Mucosa of descending colon (tissue), 3 donors: ENCODE results near the gene TFIP11. TPM values are rescaled to one million over a fixed set of nuclear protein-coding genes. Genes with fewer than 3 reads are reported as not detected.

ENCODE experiments used
- ATAC-seq: fragments of 200-7000 bp; cut with Tn5 transposase; one replicate; pipeline ENCODE4 v1.9.1; 2020; ENCODE audit warnings: mild to moderate bottlenecking, moderate library complexity
- DNase-seq, 3 donors: peaks; one replicate each; pipeline ENCODE4 v3.0.0-alpha.2; 2020
- H3K36me3 ChIP-seq: fragments of 200-600 bp; one replicate; pipeline ENCODE4 v1.8.0; 2021; ENCODE audit warnings: low read depth, mild to moderate bottlenecking
- H3K4me1 ChIP-seq: fragments of 200-600 bp; one replicate; pipeline ENCODE4 v1.8.0; 2021; ENCODE audit warnings: low read depth, mild to moderate bottlenecking
- H3K4me3 ChIP-seq: fragments of 200-600 bp; one replicate; pipeline ENCODE4 v1.8.0; 2021; ENCODE audit warnings: mild to moderate bottlenecking
- H3K9me3 ChIP-seq: fragments of 200-600 bp; one replicate; pipeline ENCODE4 v1.8.0; 2021; ENCODE audit warnings: mild to moderate bottlenecking
- intact Hi-C, 2 donors: fragments of 100-400 bp; cut with DNase I in 1 of 2; cut with micrococcal nuclease in 1 of 2; formaldehyde crosslinking; loops; one replicate each; pipeline versions ENCODE4 v1.11.0 to v1.11.1; 2022; cut with DNase I, micrococcal nuclease
- total RNA-seq, 3 donors: library from RNA; stranded (reverse); fragmentation: NEBNext Ultra II Directional in 2 of 3; extraction: Animal tissue kit (Norgen Biotek cat#: 25700) in 2 of 3; gene quantifications; one replicate each; pipeline versions ENCODE4 v1.2.1 to v1.2.4, GENCODE V29; 2021 to 2023
- TF ChIP-seq, protein P1 (sequence below): fragments of 200-600 bp; IDR thresholded peaks from one replicate; pipeline ENCODE4 v1.8.0; 2022; ENCODE audit warnings: antibody characterized with exemption, mild to moderate bottlenecking
- donor health status: DM: no; HTN: no; CAD: no; lungs with moderate emphysema.
- donor health status: DM: no; HTN: no; CAD: no.
- donor health status: DM: no; HTN: yes; CAD: no.

The TFIP11 gene
- total RNA-seq, 3 donors from 2014 or later: 26.2 to 39.1 (median 34.6) TPM

DNA sequence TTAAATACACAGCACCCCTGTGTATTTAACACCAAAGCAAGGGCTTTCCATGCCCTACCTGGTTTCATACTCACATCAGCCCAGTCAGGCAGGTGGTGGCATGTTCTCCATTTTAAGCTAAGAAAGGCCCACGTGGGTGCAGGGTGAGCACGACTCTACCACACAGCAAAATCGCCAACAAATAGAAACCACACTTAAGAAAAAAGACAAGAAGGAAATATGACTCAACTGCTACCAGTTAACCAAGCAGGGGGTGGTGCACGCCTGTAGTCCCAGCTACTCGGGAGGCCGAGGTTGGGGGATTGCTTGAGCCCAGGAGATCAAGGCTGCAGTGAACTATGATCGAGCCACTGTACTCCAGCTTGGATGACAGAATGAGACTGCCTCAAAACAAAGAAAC is 35.2 kb upstream of the TFIP11 start:
- TF ChIP-seq, protein P1, sequence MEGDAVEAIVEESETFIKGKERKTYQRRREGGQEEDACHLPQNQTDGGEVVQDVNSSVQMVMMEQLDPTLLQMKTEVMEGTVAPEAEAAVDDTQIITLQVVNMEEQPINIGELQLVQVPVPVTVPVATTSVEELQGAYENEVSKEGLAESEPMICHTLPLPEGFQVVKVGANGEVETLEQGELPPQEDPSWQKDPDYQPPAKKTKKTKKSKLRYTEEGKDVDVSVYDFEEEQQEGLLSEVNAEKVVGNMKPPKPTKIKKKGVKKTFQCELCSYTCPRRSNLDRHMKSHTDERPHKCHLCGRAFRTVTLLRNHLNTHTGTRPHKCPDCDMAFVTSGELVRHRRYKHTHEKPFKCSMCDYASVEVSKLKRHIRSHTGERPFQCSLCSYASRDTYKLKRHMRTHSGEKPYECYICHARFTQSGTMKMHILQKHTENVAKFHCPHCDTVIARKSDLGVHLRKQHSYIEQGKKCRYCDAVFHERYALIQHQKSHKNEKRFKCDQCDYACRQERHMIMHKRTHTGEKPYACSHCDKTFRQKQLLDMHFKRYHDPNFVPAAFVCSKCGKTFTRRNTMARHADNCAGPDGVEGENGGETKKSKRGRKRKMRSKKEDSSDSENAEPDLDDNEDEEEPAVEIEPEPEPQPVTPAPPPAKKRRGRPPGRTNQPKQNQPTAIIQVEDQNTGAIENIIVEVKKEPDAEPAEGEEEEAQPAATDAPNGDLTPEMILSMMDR: no peak
- intact Hi-C loops: no loop called here
- no peaks in the 10 kb centered on the region for H3K9me3 ChIP-seq
- H3K36me3 ChIP-seq: no peaks in the 10 kb centered on the region
- DNase-seq (no peak), ATAC-seq (no peak)
- no peak overlapping the region for H3K4me3 ChIP-seq
- H3K4me1 ChIP-seq: no peaks in the 10 kb centered on the region

DNA sequence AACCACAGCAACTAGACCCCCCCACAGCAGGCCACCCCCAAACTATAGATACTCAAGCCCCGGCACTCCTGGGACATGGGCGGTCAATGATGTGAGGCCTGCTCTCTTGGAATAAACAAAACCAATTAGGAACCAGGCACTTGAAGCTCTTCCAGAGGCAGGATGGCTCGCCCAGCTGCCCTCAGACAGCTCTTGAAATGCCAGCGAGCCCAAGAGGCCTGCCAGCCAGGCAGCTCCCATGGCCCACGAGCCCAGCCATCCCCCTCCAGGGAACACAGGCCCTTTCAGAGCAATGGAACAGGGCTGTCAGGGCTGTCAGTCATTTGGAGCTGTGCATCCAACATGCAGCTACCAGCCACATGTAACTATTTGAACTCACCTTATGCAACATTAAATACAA is 34.0 kb upstream of the TFIP11 start:
- no peak for ATAC-seq
- intact Hi-C loops: no loop called here
- Histone ChIP-seq H3K4me1 (no peaks in the 10 kb centered on the region), H3K9me3 (no peaks in the 10 kb centered on the region), H3K4me3 (no peak overlapping the region), H3K36me3 (no peaks in the 10 kb centered on the region)
- TF ChIP-seq, protein P1: no peak
- no peak for DNase-seq

DNA sequence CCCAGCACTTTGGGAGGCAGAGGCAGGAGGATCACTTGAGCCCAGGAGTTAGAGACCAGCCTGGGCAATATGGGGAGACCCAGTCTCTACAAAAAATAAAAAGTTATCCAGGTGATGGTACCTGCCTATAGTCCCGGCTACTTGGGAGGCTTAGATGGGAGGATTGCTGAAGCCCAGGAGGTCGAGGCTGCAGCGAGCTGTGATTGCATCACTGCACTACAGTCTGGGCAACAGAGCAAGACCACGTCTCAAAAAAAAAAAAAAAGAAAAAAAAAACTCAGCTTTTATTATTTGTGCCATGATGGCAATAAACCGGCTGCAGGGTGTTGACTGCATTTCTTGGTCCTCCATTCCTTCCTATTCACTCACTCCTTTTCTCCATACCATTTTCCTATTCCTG is 33.6 kb upstream of the TFIP11 start:
- H3K36me3 ChIP-seq: no peaks in the 10 kb centered on the region
- H3K4me1 ChIP-seq: no peaks in the 10 kb centered on the region
- no peak for ATAC-seq
- TF ChIP-seq, protein P1: no peak
- no peak for DNase-seq
- H3K4me3 ChIP-seq: no peak overlapping the region
- intact Hi-C loops: no loop called here
- H3K9me3 ChIP-seq: no peaks in the 10 kb centered on the region

DNA sequence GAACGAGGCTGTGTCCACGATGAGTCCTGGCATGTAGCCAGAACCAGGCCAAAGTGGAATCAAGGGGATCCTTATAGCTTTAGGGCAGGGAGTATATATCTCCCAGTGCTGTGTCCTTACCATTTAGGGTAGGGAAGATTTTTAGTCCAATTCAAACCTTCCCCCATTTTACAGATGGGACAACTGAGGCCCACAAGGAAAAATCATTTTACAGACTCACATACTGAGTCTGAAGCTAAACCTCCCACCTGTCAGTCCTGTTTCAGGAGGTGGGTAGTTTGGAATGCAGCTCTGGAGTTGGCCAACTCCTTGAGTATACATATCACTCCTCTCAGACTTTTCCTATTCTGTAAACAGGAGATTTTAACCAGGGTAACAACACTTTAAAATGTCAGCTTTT is 33.1 kb upstream of the TFIP11 start:
- no peaks in the 10 kb centered on the region for H3K9me3 ChIP-seq
- no peak for ATAC-seq
- TF ChIP-seq, protein P1: no peak
- H3K36me3 ChIP-seq: no peaks in the 10 kb centered on the region
- no peak for DNase-seq
- no peak overlapping the region for H3K4me3 ChIP-seq
- intact Hi-C loops: no loop called here
- no peaks in the 10 kb centered on the region for H3K4me1 ChIP-seq

DNA sequence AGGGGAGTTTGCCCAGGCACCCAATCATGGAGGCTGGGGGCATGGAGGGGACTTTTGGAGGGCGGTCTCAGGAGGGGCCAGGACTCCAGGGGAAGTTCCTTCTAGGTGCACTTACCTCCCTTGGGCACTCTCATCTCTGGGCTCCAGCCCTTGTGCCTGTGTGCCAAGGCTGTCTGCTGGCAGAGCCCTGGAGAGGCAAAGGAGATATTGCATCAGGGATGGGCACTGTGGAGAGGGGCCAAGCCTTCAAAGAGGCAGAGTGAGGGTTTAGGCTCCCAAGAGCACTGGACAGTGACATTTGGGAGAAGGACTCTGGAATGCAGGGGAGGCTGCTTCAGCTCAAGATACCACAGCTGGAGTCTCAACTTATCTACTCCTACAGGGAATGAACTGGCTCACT is 32.2 kb upstream of the TFIP11 start:
- no peaks in the 10 kb centered on the region for H3K4me1 ChIP-seq
- TF ChIP-seq, protein P1: no peak
- no peak for ATAC-seq

DNA sequence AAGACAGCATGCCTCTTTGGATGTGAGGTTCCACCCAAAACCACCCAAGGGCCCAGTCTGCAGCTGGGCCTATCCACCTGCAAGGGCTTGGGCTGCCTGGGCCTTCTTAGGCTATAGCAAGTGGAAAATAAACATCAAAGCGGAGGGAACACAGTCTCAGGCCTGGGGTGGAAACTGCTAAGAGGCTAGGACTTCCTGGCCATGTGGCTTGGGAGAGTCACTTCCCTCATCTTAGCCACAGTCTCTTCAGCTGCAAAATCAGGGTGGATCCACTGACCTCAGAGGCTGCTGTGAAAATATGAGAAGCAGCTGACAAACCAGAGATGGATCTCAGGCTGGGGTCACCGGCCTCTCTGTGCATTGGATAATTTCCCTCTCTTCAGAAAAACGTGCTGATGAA is 30.6 kb upstream of the TFIP11 start:
- ATAC-seq: peak; percentile 54
- Histone ChIP-seq H3K36me3 (no peaks in the 10 kb centered on the region), H3K4me1 (no peaks in the 10 kb centered on the region), H3K4me3 (no peak overlapping the region), H3K9me3 (no peaks in the 10 kb centered on the region)
- peak in 1 of 3 donors; percentile 15 for DNase-seq
- intact Hi-C loops: no loop called here
- TF ChIP-seq, protein P1: no peak

More for the DNA sequence above, 32.2 kb upstream of the TFIP11 start:
- DNase-seq: no peak
- no peak overlapping the region for H3K4me3 ChIP-seq
- intact Hi-C loops: no loop called here
- H3K9me3 ChIP-seq: no peaks in the 10 kb centered on the region
- no peaks in the 10 kb centered on the region for H3K36me3 ChIP-seq
